AG08395 (cell line): Measurements from ENCODE around the gene CD300A.

Experiments used
- DNase-seq: peaks from one replicate; pipeline ENCODE4 v3.0.0; 2012; ENCODE audit warnings: mixed read lengths, low spot score

CD300A gene

GRCh38 chr17:74520790-74521480, 54.5 kb downstream of the CD300A start:
- no peak for DNase-seq

- DNase-seq, result no peak
Observed at GRCh38 chr17:74521701-74522201, 55.3 kb downstream of the CD300A start.

- no peak for DNase-seq
Observed at GRCh38 chr17:74522381-74523105, 56.1 kb downstream of the CD300A start.

GRCh38 chr17:74523308-74523707, 56.9 kb downstream of the CD300A start:
- DNase-seq, result no peak

- DNase-seq, result no peak
Observed at GRCh38 chr17:74524653-74525464, 58.4 kb downstream of the CD300A start.

GRCh38 chr17:74525465-74525725, 59.0 kb downstream of the CD300A start:
- DNase-seq, result no peak

GRCh38 chr17:74525781-74526288, 59.4 kb downstream of the CD300A start:
- DNase-seq, result no peak

- no peak for DNase-seq
Observed at GRCh38 chr17:74526681-74527080, 60.2 kb downstream of the CD300A start.

GRCh38 chr17:74527081-74527480, 60.6 kb downstream of the CD300A start:
- no peak for DNase-seq

GRCh38 chr17:74527756-74528155, 61.3 kb downstream of the CD300A start:
- no peak for DNase-seq

GRCh38 chr17:74528491-74529199, 62.2 kb downstream of the CD300A start:
- no peak for DNase-seq

- DNase-seq, result no peak
Observed at GRCh38 chr17:74529243-74529642, 62.8 kb downstream of the CD300A start.

GRCh38 chr17:74530831-74531150, 64.4 kb downstream of the CD300A start:
- no peak for DNase-seq

- DNase-seq, result no peak
Observed at GRCh38 chr17:74531231-74531761, 64.9 kb downstream of the CD300A start, which contains the start of gene CD300LB. Gene CD300LB, minus strand, starts transcription at chr17:74531475. Its CDS starts 125 bp downstream, at chr17:74531350.

GRCh38 chr17:74532115-74532514, 65.7 kb downstream of the CD300A start:
- no peak for DNase-seq
